Measurements from ENCODE around the gene LMOD3. TPM values are rescaled to one million over a fixed set of nuclear protein-coding genes. Genes with fewer than 3 reads are reported as not detected.

Gene LMOD3
- total RNA-seq, result not detected

GRCh38 chr3:69122403-69122802, at the start of gene LMOD3:
Gene LMOD3 (minus strand): TSS chr3:69122595. CDS start chr3:69122386, 209 bp downstream.
- H3K27me3 Mint-ChIP-seq, result peaks cover 1% of the 10 kb centered on the region
- H3K9me3 Mint-ChIP-seq, result no peaks in the 10 kb centered on the region
- DNase-seq, result no peak
- ChIA-PET CTCF (interaction anchor here (1.0 to 6.7 kb wide), 5 partner anchors 12 to 287 kb away, joined by 3 to 71 read pairs (median 8); no protein-coding TSS in a partner anchor), POLR2A (no interaction called here)
- no peak within 1 kb of the TSS for H3K27ac Mint-ChIP-seq
- intact Hi-C loops (cut with micrococcal nuclease), result no loop called here
- no peak within 1 kb of the TSS for H3K4me3 Mint-ChIP-seq
- H3K36me3 Mint-ChIP-seq, result no peaks in the 10 kb centered on the region
- H3K4me1 Mint-ChIP-seq (ENCODE audit: low read depth), result peaks cover 5% of the 10 kb centered on the region

DNA sequence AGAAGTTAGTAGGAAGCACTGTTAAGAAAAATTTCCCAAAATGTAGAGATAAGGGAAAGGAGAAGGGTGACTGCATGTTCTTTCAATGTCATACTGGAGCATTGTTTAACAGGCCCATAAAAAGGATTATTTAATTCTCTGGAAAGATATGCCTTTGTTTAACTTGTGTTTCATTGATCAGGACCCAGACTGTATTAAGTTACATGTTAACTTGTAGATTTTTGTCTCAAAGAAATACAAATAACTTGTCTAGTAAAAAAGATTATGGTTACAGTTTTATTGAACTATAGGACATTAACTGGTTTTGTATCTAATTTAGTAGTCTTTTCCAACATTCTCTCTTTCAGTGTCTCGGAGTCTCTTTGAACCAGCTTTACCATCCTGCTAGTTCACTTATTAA, 49.7 kb upstream of the LMOD3 start:
- Mint-ChIP-seq H3K9me3 (no peaks in the 10 kb centered on the region), H3K4me3 (no peak overlapping the region), H3K4me1 (ENCODE audit: low read depth) (peaks cover 10% of the 10 kb centered on the region), H3K36me3 (peaks cover 47% of the 10 kb centered on the region), H3K27ac (no peak overlapping the region), H3K27me3 (no peaks in the 10 kb centered on the region)
- CTCF ChIA-PET, result interaction anchor here (3.0 kb wide), 1 partner anchor 134 kb away, joined by 24 read pairs; no protein-coding TSS in a partner anchor
- no peak for DNase-seq
- intact Hi-C loops (cut with micrococcal nuclease), result no loop called here
- POLR2A ChIA-PET, result no interaction called here

DNA sequence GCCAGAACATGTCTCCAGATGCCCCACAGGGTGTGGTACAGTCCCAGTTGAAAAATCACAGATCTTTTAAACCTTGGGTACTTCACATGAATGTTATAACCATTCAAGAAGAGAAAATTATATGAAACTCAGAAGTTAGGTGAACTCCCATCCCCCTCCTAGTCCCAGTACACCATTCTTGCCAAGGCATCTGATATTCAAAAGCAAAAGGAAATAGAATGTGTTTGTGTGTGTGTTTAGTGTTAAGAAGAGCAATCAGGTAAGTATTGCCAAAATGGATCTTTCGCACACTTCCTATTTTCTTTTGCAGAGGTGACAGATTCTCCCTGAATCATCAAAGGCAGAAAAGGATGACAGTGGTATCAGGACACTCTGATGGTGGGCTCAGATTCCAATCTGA, 44.1 kb upstream of the LMOD3 start:
- DNase-seq, result no peak
- Mint-ChIP-seq H3K27ac (no peak overlapping the region), H3K4me3 (no peak overlapping the region), H3K36me3 (peaks cover 13% of the 10 kb centered on the region), H3K9me3 (no peaks in the 10 kb centered on the region), H3K27me3 (peaks cover 3% of the 10 kb centered on the region), H3K4me1 (ENCODE audit: low read depth) (peaks cover 4% of the 10 kb centered on the region)
- POLR2A ChIA-PET, result no interaction called here
- intact Hi-C loops (cut with micrococcal nuclease), result no loop called here
- CTCF ChIA-PET, result interaction anchor here (9.7 kb wide), 1 partner anchor 143 kb away, joined by 290 read pairs; no protein-coding TSS in a partner anchor

DNA sequence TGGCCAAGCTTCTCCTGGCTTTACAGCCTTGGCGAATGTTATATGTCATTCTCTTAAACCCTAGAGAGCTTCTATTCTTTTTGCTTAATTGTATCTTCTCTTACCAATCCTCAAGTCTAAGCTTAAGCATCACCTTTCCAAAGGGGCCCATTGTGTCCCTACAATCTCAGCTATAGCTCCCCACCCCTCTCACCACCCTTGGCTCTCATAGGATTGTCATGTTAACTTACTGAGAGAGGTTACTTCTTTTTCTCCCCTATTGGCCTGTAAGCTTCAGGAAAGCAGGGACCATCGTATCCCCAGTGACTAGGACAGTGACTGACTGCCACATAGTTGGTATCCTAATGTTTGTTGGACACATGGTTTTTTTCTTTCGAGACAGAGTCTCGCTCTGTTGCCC, 43.3 kb upstream of the LMOD3 start:
- peaks cover 7% of the 10 kb centered on the region for H3K36me3 Mint-ChIP-seq
- H3K27me3 Mint-ChIP-seq, result peaks cover 3% of the 10 kb centered on the region
- no peak overlapping the region for H3K27ac Mint-ChIP-seq
- DNase-seq, result no peak
- H3K4me3 Mint-ChIP-seq, result no peak overlapping the region
- intact Hi-C loops (cut with micrococcal nuclease), result no loop called here
- CTCF ChIA-PET, result interaction anchor here (1.0 to 9.7 kb wide), 3 partner anchors 143 to 260 kb away, joined by 3 to 290 read pairs (median 4); no protein-coding TSS in a partner anchor
- POLR2A ChIA-PET, result interaction anchor here (0.6 to 0.8 kb wide), 2 partner anchors 47 to 65 kb away, joined by 3 read pairs; no protein-coding TSS in a partner anchor
- H3K9me3 Mint-ChIP-seq, result no peaks in the 10 kb centered on the region
- H3K4me1 Mint-ChIP-seq (ENCODE audit: low read depth), result peaks cover 5% of the 10 kb centered on the region

DNA sequence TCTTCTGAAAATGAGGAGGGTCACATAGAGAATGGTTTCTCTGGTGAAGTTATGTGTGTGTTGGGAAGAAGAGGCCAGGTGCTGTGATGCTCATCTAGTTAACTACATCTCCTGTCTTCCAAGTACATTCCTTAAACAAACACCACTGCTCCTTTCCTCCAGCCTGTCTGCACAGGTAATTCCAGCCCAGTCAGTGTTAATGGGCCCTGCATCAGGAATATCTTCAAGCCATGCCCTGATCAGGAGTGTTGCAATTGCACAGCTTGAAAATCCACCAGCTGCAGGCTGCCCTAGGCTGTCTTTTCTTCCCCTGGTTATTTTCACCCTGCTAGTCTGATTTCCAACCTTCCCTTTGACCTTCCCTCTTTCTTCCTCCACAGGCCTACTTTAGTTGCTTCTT, 41.9 kb upstream of the LMOD3 start:
- ChIA-PET POLR2A (no interaction called here), CTCF (interaction anchor here (0.7 to 9.7 kb wide), 4 partner anchors 45 to 261 kb away, joined by 3 to 290 read pairs (median 35); no protein-coding TSS in a partner anchor)
- peaks cover 6% of the 10 kb centered on the region for H3K36me3 Mint-ChIP-seq
- H3K27ac Mint-ChIP-seq, result no peak overlapping the region
- no peak overlapping the region for H3K4me3 Mint-ChIP-seq
- peaks cover 3% of the 10 kb centered on the region for H3K27me3 Mint-ChIP-seq
- H3K4me1 Mint-ChIP-seq (ENCODE audit: low read depth), result peaks cover 14% of the 10 kb centered on the region
- no peak for DNase-seq
- intact Hi-C loops (cut with micrococcal nuclease), result loop anchor here (5.0 kb wide), 1 partner anchor 163 kb away; no protein-coding TSS in a partner anchor
- H3K9me3 Mint-ChIP-seq, result no peaks in the 10 kb centered on the region

- CTCF ChIA-PET, result interaction anchor here (0.6 to 9.7 kb wide), 46 partner anchors 9 to 866 kb away, joined by 3 to 290 read pairs (median 7); partner anchors contain the start of genes EOGT, FRMD4B and LMOD3
- peaks cover 3% of the 10 kb centered on the region for H3K27me3 Mint-ChIP-seq
- no peaks in the 10 kb centered on the region for H3K9me3 Mint-ChIP-seq
- no peak overlapping the region for H3K27ac Mint-ChIP-seq
- intact Hi-C loops (cut with micrococcal nuclease), result loop anchor here (5.0 kb wide), 1 partner anchor 165 kb away; no protein-coding TSS in a partner anchor
- no peak for DNase-seq
- peaks cover 14% of the 10 kb centered on the region for H3K4me1 Mint-ChIP-seq (ENCODE audit: low read depth)
- POLR2A ChIA-PET, result interaction anchor here (0.8 to 1.4 kb wide), 3 partner anchors 16 to 147 kb away, joined by 3 to 4 read pairs (median 4); no protein-coding TSS in a partner anchor
- no peak overlapping the region for H3K4me3 Mint-ChIP-seq
- H3K36me3 Mint-ChIP-seq, result peaks cover 2% of the 10 kb centered on the region
These were observed 40.0 kb upstream of the LMOD3 start for GRCh38 chr3:69162308-69162980.

- H3K4me3 Mint-ChIP-seq, result no peak overlapping the region
- H3K27me3 Mint-ChIP-seq, result peaks cover 6% of the 10 kb centered on the region
- no peak overlapping the region for H3K27ac Mint-ChIP-seq
- ChIA-PET CTCF (interaction anchor here (0.6 to 9.7 kb wide), 60 partner anchors 9 to 786 kb away, joined by 3 to 290 read pairs (median 6); partner anchors contain the start of genes ARL6IP5, FRMD4B, LMOD3 and TMF1), POLR2A (interaction anchor here (0.8 to 1.4 kb wide), 3 partner anchors 144 to 147 kb away, joined by 3 to 4 read pairs (median 4); no protein-coding TSS in a partner anchor)
- peaks cover 14% of the 10 kb centered on the region for H3K4me1 Mint-ChIP-seq (ENCODE audit: low read depth)
- H3K36me3 Mint-ChIP-seq, result no peaks in the 10 kb centered on the region
- intact Hi-C loops (cut with micrococcal nuclease), result loop anchor here (1.0 to 5.0 kb wide), 9 partner anchors 37 to 510 kb away; no protein-coding TSS in a partner anchor
- no peaks in the 10 kb centered on the region for H3K9me3 Mint-ChIP-seq
- peak; percentile 35 for DNase-seq
These were observed 39.4 kb upstream of the LMOD3 start for GRCh38 chr3:69161587-69162307.

- intact Hi-C loops (cut with micrococcal nuclease), result loop anchor here (2.0 to 5.0 kb wide), 3 partner anchors 122 to 274 kb away; no protein-coding TSS in a partner anchor
- DNase-seq, result no peak
- Mint-ChIP-seq H3K4me3 (peak overlapping the region; percentile 46), H3K27ac (peak overlapping the region; percentile 51), H3K27me3 (peaks cover 6% of the 10 kb centered on the region), H3K4me1 (ENCODE audit: low read depth) (peaks cover 14% of the 10 kb centered on the region), H3K36me3 (no peaks in the 10 kb centered on the region), H3K9me3 (no peaks in the 10 kb centered on the region)
- CTCF ChIA-PET, result interaction anchor here (1.0 to 9.7 kb wide), 23 partner anchors 15 to 787 kb away, joined by 3 to 290 read pairs (median 10); partner anchors contain the start of gene FRMD4B
- POLR2A ChIA-PET, result interaction anchor here (0.6 kb wide), 1 partner anchor 915 kb away, joined by 4 read pairs; no protein-coding TSS in a partner anchor
These were observed 38.1 kb upstream of the LMOD3 start for GRCh38 chr3:69160525-69160924.

DNA sequence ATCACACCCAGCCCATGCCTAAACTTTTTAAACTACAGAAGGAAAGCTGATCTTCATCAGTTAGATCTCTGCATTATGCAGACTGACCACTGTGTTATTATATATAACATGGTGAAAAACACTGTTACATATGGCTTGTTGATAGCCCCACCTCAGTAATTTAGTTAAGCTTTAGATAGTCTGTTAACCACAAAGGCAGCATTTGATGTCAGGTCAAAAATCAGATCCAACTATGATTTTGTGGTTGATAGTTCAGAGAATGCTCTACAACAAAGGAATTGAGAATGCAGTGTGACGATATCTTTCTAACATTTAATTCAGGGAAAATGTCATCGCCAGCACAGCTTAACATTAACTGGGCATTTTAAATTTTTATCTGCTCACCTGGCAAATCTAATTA, 37.7 kb upstream of the LMOD3 start:
- no peak overlapping the region for H3K4me3 Mint-ChIP-seq
- no peaks in the 10 kb centered on the region for H3K36me3 Mint-ChIP-seq
- no peak for DNase-seq
- peaks cover 14% of the 10 kb centered on the region for H3K4me1 Mint-ChIP-seq (ENCODE audit: low read depth)
- H3K27ac Mint-ChIP-seq, result no peak overlapping the region
- intact Hi-C loops (cut with micrococcal nuclease), result loop anchor here (2.0 to 5.0 kb wide), 3 partner anchors 123 to 275 kb away; no protein-coding TSS in a partner anchor
- no peaks in the 10 kb centered on the region for H3K9me3 Mint-ChIP-seq
- peaks cover 6% of the 10 kb centered on the region for H3K27me3 Mint-ChIP-seq
- CTCF ChIA-PET, result interaction anchor here (0.8 to 9.7 kb wide), 15 partner anchors 39 to 512 kb away, joined by 3 to 290 read pairs (median 11); partner anchors contain the start of gene FRMD4B
- POLR2A ChIA-PET, result no interaction called here

GRCh38 chr3:69149586-69149985, 27.2 kb upstream of the LMOD3 start:
- no peak for DNase-seq
- no peak overlapping the region for H3K4me3 Mint-ChIP-seq
- H3K27me3 Mint-ChIP-seq, result no peaks in the 10 kb centered on the region
- no peaks in the 10 kb centered on the region for H3K9me3 Mint-ChIP-seq
- intact Hi-C loops (cut with micrococcal nuclease), result no loop called here
- no peak overlapping the region for H3K27ac Mint-ChIP-seq
- no peaks in the 10 kb centered on the region for H3K4me1 Mint-ChIP-seq (ENCODE audit: low read depth)
- H3K36me3 Mint-ChIP-seq, result no peaks in the 10 kb centered on the region
- ChIA-PET POLR2A (no interaction called here), CTCF (interaction anchor here (0.9 to 1.5 kb wide), 3 partner anchors 29 to 157 kb away, joined by 3 to 5 read pairs (median 3); no protein-coding TSS in a partner anchor)

GRCh38 chr3:69145688-69146087, 23.3 kb upstream of the LMOD3 start:
- Mint-ChIP-seq H3K4me3 (no peak overlapping the region), H3K27ac (no peak overlapping the region), H3K4me1 (ENCODE audit: low read depth) (no peaks in the 10 kb centered on the region), H3K9me3 (no peaks in the 10 kb centered on the region), H3K36me3 (no peaks in the 10 kb centered on the region), H3K27me3 (peaks cover 2% of the 10 kb centered on the region)
- CTCF ChIA-PET, result interaction anchor here (0.6 to 3.0 kb wide), 3 partner anchors 16 to 55 kb away, joined by 5 to 9 read pairs (median 6); no protein-coding TSS in a partner anchor
- intact Hi-C loops (cut with micrococcal nuclease), result no loop called here
- POLR2A ChIA-PET, result no interaction called here
- DNase-seq, result no peak

Measured in activated CD4-positive, alpha-beta memory T cell treated with anti-CD3 and anti-CD28 coated beads for 36 hours (primary cell).